Measurements from ENCODE around the gene MINDY4. TPM values are rescaled to one million over a fixed set of nuclear protein-coding genes. Genes with fewer than 3 reads are reported as not detected.

Gene MINDY4
- total and polyA plus RNA-seq, 2 of the 4 experiments (the other 2 are of a cell fraction): 1.8 to 3.6 TPM

GRCh38 chr7:30760514-30761213 is 10.6 kb upstream of the MINDY4 start:
- dilution Hi-C loops (cut with HindIII; ENCODE audit: low sequenced_read_pairs, unreplicated experiment): no loop called here
- no peak overlapping the region for H2BK5ac ChIP-seq (ENCODE audit: low read depth, low read length, poor library complexity, severe bottlenecking)
- H3K9ac ChIP-seq (ENCODE audit: low read depth, low read length): no peak overlapping the region
- no peaks in the 10 kb centered on the region for H3K79me1 ChIP-seq (ENCODE audit: low read depth in 1 of 2, low read length in 2 of 2)
- no peak overlapping the region for H3K18ac ChIP-seq (ENCODE audit: low read depth, low read length)
- no peak overlapping the region for H4K91ac ChIP-seq (ENCODE audit: insufficient read depth, low read depth, low read length)
- no peak overlapping the region for H3K4me3 ChIP-seq (ENCODE audit: insufficient read depth, low read depth, low read length)
- no peaks in the 10 kb centered on the region for H4K20me1 ChIP-seq (ENCODE audit: insufficient read depth, low read length)
- peaks cover 16% of the 10 kb centered on the region; the same call in 1 of the 2 replicates for H3K4me1 ChIP-seq (ENCODE audit: control insufficient read depth, insufficient read depth, low read length)
- H3K9me3 ChIP-seq (ENCODE audit: control insufficient read depth, insufficient read depth, low read length): 0 out of 2 replicates have a peak, but pooled peaks cover 2% of the 10 kb centered on the region
- TF ChIP-seq RFX5 (IDR thresholded peaks at IDR 0.05; ENCODE audit: low read depth, low read length) (no peak), FOS (IDR thresholded peaks at IDR 0.05; ENCODE audit: low read depth, low read length) (no peak), CEBPB (IDR thresholded peaks at IDR 0.05; ENCODE audit: low read depth, low read length) (no peak), POLR2A (IDR thresholded peaks at IDR 0.05; ENCODE audit: low read depth, low read length) (no peak), NFE2L2 (IDR thresholded peaks at IDR 0.05; ENCODE audit: low read depth, low read length) (no peak), MXI1 (IDR thresholded peaks at IDR 0.05; ENCODE audit: borderline replicate concordance, low read depth, low read length) (no peak), RAD21 (IDR thresholded peaks at IDR 0.05; ENCODE audit: low read length) (no peak), SMC3 (IDR thresholded peaks at IDR 0.05; ENCODE audit: low read depth, low read length) (no peak), CTCF (conservative IDR thresholded peaks at IDR 0.05; ENCODE audit: low read depth, low read length) (no peak), BHLHE40 (IDR thresholded peaks at IDR 0.05; ENCODE audit: low read depth, low read length) (no peak), RCOR1 (IDR thresholded peaks at IDR 0.05; ENCODE audit: insufficient replicate concordance, low read length) (no peak), MAZ (IDR thresholded peaks at IDR 0.05; ENCODE audit: borderline replicate concordance, low read depth, low read length) (no peak), USF2 (IDR thresholded peaks at IDR 0.05; ENCODE audit: low read depth, low read length) (no peak), MAFK (IDR thresholded peaks at IDR 0.05; ENCODE audit: low read depth, low read length) (no peak), CHD1 (IDR thresholded peaks at IDR 0.05; ENCODE audit: low read depth, low read length) (no peak)
- TF ChIP-seq, protein P1, sequence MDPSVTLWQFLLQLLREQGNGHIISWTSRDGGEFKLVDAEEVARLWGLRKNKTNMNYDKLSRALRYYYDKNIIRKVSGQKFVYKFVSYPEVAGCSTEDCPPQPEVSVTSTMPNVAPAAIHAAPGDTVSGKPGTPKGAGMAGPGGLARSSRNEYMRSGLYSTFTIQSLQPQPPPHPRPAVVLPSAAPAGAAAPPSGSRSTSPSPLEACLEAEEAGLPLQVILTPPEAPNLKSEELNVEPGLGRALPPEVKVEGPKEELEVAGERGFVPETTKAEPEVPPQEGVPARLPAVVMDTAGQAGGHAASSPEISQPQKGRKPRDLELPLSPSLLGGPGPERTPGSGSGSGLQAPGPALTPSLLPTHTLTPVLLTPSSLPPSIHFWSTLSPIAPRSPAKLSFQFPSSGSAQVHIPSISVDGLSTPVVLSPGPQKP (IDR thresholded peaks at IDR 0.05; ENCODE audit: borderline replicate concordance, low read depth, low read length): no peak
- no peak overlapping the region for H4K8ac ChIP-seq (ENCODE audit: low read depth in 2 of 2, low read length in 2 of 2)
- in situ Hi-C loops (cut with MboI; ENCODE audit: low sequenced_read_pairs): no loop called here
- H4K5ac ChIP-seq (ENCODE audit: low read depth, low read length): no peak overlapping the region
- ChIA-PET CTCF (no interaction called here), POLR2A (ENCODE audit: unreplicated experiment) (no interaction called here)
- intact Hi-C loops (cut with micrococcal nuclease): no loop called here
- 0 out of 2 replicates have a peak, but pooled peaks cover 3% of the 10 kb centered on the region for H3K9me1 ChIP-seq (ENCODE audit: insufficient read depth, low read length)
- no peak for ATAC-seq (ENCODE audit: low read depth)
- no peak overlapping the region for H3K4me2 ChIP-seq (ENCODE audit: low read depth, low read length)
- H3K56ac ChIP-seq (ENCODE audit: extremely low read depth, insufficient read depth, low read length): no peak overlapping the region
- no peak overlapping the region for H2AFZ ChIP-seq (replicated peaks; ENCODE audit: low read length, poor library complexity)
- H3K27ac ChIP-seq (ENCODE audit: insufficient read depth, low read length): no peak overlapping the region
- 0 out of 2 replicates have a peak, but pooled peaks cover 2% of the 10 kb centered on the region for H3K27me3 ChIP-seq (ENCODE audit: control insufficient read depth, insufficient read depth, low read length)
- DNase-seq: no peak
- H2BK120ac ChIP-seq (ENCODE audit: low read depth, low read length): no peak overlapping the region
- WGBS, 2 experiments (ENCODE audit: extremely low coverage in 2 of 2, insufficient read length in 1 of 2): 80% methylated on average over 1 of the region's 3 CpGs; no CpG with 5 or more reads in 1 of the 2 experiments
- H2BK20ac ChIP-seq (ENCODE audit: low read depth, low read length): no peak overlapping the region
- no peaks in the 10 kb centered on the region for H3K36me3 ChIP-seq (ENCODE audit: control insufficient read depth, insufficient read depth, low read length)
- no peak overlapping the region for H2BK15ac ChIP-seq (ENCODE audit: low read depth, low read length)
- H2AK9ac ChIP-seq (replicated peaks; ENCODE audit: low read depth, low read length, poor library complexity): no peak overlapping the region
- no TSS peak for BruUV-seq (replicated peaks)
- H3K14ac ChIP-seq (replicated peaks; ENCODE audit: low read depth, low read length): no peak overlapping the region
- no peak overlapping the region for H3K4ac ChIP-seq (ENCODE audit: low read depth, low read length)
- H3K23ac ChIP-seq (ENCODE audit: low read depth, low read length): no peak overlapping the region
- no peak overlapping the region for H2AK5ac ChIP-seq (ENCODE audit: low read depth, low read length)

Data from IMR-90 (cell line).